NCI-H2196 treated with DMSO at 0.1 percent for 48 hours (cell line): ENCODE measurements around the gene ARMH1.
"Not testable (repeated sequence)": the region's sequence is repeated elsewhere in the genome, so short reads cannot be mapped to it uniquely, and the experiment has no call there.

Source experiments
- DNase-seq: peaks from one replicate; lab custom pipeline; 2025; ENCODE audit not compliant: unreplicated experiment; lab: John Stamatoyannopoulos, UW

The ARMH1 gene

GRCh38 chr1:44666719-44667118 lies 7.8 kb upstream of the ARMH1 start:
- DNase-seq, result not testable (repeated sequence)

- no peak for DNase-seq
Observed at GRCh38 chr1:44670751-44671640, 3.5 kb upstream of the ARMH1 start.

GRCh38 chr1:44672254-44672955 lies 2.1 kb upstream of the ARMH1 start:
- DNase-seq, result no peak

- no peak for DNase-seq
Observed at GRCh38 chr1:44672961-44673674, 1.4 kb upstream of the ARMH1 start.

GRCh38 chr1:44673675-44674112 lies 820 bp upstream of the ARMH1 start:
- no peak for DNase-seq

- DNase-seq, result no peak
Observed at GRCh38 chr1:44675186-44675585, 672 bp downstream of the ARMH1 start.

GRCh38 chr1:44676484-44677200 lies 2.1 kb downstream of the ARMH1 start:
- DNase-seq, result no peak

- DNase-seq, result no peak
Observed at GRCh38 chr1:44677201-44677766, 2.8 kb downstream of the ARMH1 start.

GRCh38 chr1:44678120-44678519 lies 3.6 kb downstream of the ARMH1 start:
- DNase-seq, result no peak

GRCh38 chr1:44678626-44679025 lies 4.1 kb downstream of the ARMH1 start:
- DNase-seq, result no peak

- DNase-seq, result no peak
Observed at GRCh38 chr1:44679468-44679867, 5.0 kb downstream of the ARMH1 start.

- DNase-seq, result no peak
Observed at GRCh38 chr1:44681905-44682882, 7.7 kb downstream of the ARMH1 start.

- DNase-seq, result no peak
Observed at GRCh38 chr1:44682883-44683265, 8.4 kb downstream of the ARMH1 start.

GRCh38 chr1:44684525-44684924 lies 10.0 kb downstream of the ARMH1 start:
- no peak for DNase-seq

GRCh38 chr1:44685218-44685617 lies 10.7 kb downstream of the ARMH1 start:
- no peak for DNase-seq

GRCh38 chr1:44685881-44686280 lies 11.4 kb downstream of the ARMH1 start:
- no peak for DNase-seq

- no peak for DNase-seq
Observed at GRCh38 chr1:44688760-44689446, 14.4 kb downstream of the ARMH1 start.

GRCh38 chr1:44689447-44689765 lies 14.9 kb downstream of the ARMH1 start:
- DNase-seq, result no peak

GRCh38 chr1:44693159-44693558 lies 18.6 kb downstream of the ARMH1 start:
- no peak for DNase-seq
